EH (cell line): ENCODE data around the gene RALB.

ENCODE experiments used
- DNase-seq: peaks from one replicate; pipeline ENCODE4 v3.0.0-alpha.2; 2015; ENCODE audit warnings: low read depth

RALB gene

GRCh38 chr2:120252225-120253020 is at the start of gene RALB:
RALB (plus strand) TSS chr2:120252852; CDS start chr2:120278665, 25,813 bp downstream.
- DNase-seq: peak; percentile 99

- no peak for DNase-seq
Measured at GRCh38 chr2:120203251-120204021, 49.2 kb upstream of the RALB start.

GRCh38 chr2:120204022-120204405 is 48.6 kb upstream of the RALB start:
- no peak for DNase-seq

- DNase-seq: no peak
Measured at GRCh38 chr2:120204417-120204816, 48.2 kb upstream of the RALB start.

- no peak for DNase-seq
Measured at GRCh38 chr2:120204945-120205670, 47.5 kb upstream of the RALB start.

GRCh38 chr2:120206022-120206581 is 46.5 kb upstream of the RALB start:
- DNase-seq: peak; percentile 23

- no peak for DNase-seq
Measured at GRCh38 chr2:120208381-120209353, 44.0 kb upstream of the RALB start.

GRCh38 chr2:120209427-120210269 is 43.0 kb upstream of the RALB start:
- no peak for DNase-seq

- no peak for DNase-seq
Measured at GRCh38 chr2:120210270-120210693, 42.4 kb upstream of the RALB start.

- DNase-seq: no peak
Measured at GRCh38 chr2:120218181-120218580, 34.5 kb upstream of the RALB start.

- DNase-seq: no peak
Measured at GRCh38 chr2:120219291-120219690, 33.4 kb upstream of the RALB start.

GRCh38 chr2:120219766-120220165 is 32.9 kb upstream of the RALB start:
- no peak for DNase-seq

GRCh38 chr2:120220756-120221155 is 31.9 kb upstream of the RALB start:
- no peak for DNase-seq

- DNase-seq: no peak
Measured at GRCh38 chr2:120221616-120222015, 31.0 kb upstream of the RALB start.

- no peak for DNase-seq
Measured at GRCh38 chr2:120222186-120223033, 30.2 kb upstream of the RALB start.

- peak; percentile 86 for DNase-seq
Measured at GRCh38 chr2:120223034-120223912, 29.4 kb upstream of the RALB start, which contains the start of gene TMEM185B. TMEM185B (minus strand) TSS chr2:120223400; CDS start chr2:120222976, 424 bp downstream.

GRCh38 chr2:120224256-120224655 is 28.4 kb upstream of the RALB start:
- no peak for DNase-seq
